ENCODE measurements around the gene NRP1. TPM values are rescaled to one million over a fixed set of nuclear protein-coding genes. Genes with fewer than 3 reads are reported as not detected.

NRP1 gene
- total RNA-seq, 2 donors from 2014 or later = 0.33 to 1.5 TPM

- H3K4me1 Mint-ChIP-seq (ENCODE audit: low read depth in 2 of 2) = peaks cover 18 to 32% of the 10 kb centered on the region in 2 donors
- no peaks in the 10 kb centered on the region for H3K9me3 Mint-ChIP-seq
- ATAC-seq (peak in 1 of 2 donors; percentile 50), DNase-seq (ENCODE audit: low spot score) (no peak)
- peak overlapping the region; percentile 11 for H3K4me3 Mint-ChIP-seq
- no peaks in the 10 kb centered on the region for H3K36me3 Mint-ChIP-seq
- H3K27ac Mint-ChIP-seq = no peak overlapping the region
- H3K27me3 Mint-ChIP-seq = no peaks in the 10 kb centered on the region
Observed at GRCh38 chr10:33155720-33156638, 178.5 kb downstream of the NRP1 start.

GRCh38 chr10:33154590-33154989, 179.9 kb downstream of the NRP1 start:
- DNase-seq (ENCODE audit: low spot score) = no peak
- H3K4me1 Mint-ChIP-seq (ENCODE audit: low read depth in 2 of 2) = peaks cover 23 to 33% of the 10 kb centered on the region in 2 donors
- H3K4me3 Mint-ChIP-seq = peak overlapping the region; percentile 15
- no peak for ATAC-seq
- no peak overlapping the region for H3K27ac Mint-ChIP-seq
- no peaks in the 10 kb centered on the region for H3K27me3 Mint-ChIP-seq
- no peaks in the 10 kb centered on the region for H3K9me3 Mint-ChIP-seq
- no peaks in the 10 kb centered on the region for H3K36me3 Mint-ChIP-seq

DNA sequence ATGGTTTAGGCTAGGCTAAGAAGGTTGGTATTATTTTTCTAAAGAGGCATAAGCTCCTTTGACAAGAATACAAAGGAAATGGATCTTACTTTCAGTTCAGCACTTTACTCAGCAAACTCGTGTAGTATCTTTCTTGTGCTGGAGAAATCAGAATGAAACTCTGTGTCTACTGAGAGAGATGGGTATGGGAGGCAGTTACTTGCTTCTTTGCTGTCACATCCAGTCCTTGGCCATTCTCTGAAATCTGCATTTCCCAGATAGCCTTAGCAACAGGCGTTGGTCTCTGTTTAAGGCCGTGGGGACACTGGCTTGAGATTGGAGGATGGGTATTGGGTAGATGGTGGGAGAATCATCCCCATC, 180.5 kb downstream of the NRP1 start:
- DNase-seq (ENCODE audit: low spot score) (no peak), ATAC-seq (peak in 1 of 2 donors; percentile 68)
- peak overlapping the region; percentile 67 for H3K4me3 Mint-ChIP-seq
- no peaks in the 10 kb centered on the region for H3K36me3 Mint-ChIP-seq
- H3K27me3 Mint-ChIP-seq = no peaks in the 10 kb centered on the region
- H3K9me3 Mint-ChIP-seq = no peaks in the 10 kb centered on the region
- peak overlapping the region in 1 of 2 donors; percentile 79 for H3K27ac Mint-ChIP-seq
- H3K4me1 Mint-ChIP-seq (ENCODE audit: low read depth in 2 of 2) = peaks cover 23 to 33% of the 10 kb centered on the region in 2 donors

- H3K4me1 Mint-ChIP-seq (ENCODE audit: low read depth in 2 of 2) = peaks cover 23 to 33% of the 10 kb centered on the region in 2 donors
Observed at GRCh38 chr10:33153251-33153967, 181.1 kb downstream of the NRP1 start.

DNA sequence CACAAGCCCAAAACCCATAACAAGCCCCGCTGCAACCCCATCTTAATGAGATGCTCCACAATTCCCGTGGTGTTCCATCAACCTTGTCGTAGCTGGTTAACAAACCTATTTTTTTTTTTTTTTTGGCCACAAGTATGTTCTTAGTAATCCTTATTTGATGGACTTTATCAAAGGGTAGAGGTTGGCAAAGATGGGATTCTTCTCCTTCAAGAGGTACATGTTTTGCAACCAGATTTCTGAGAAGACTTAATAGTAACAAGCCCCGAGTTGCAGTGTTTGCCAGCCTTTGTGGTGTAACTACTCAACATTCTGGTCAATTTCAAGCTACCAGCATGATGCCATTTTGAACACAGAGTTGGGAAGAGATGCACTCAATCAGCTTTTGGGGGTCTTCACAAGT, 181.7 kb downstream of the NRP1 start:
- H3K27ac Mint-ChIP-seq = peak overlapping the region in 1 of 2 donors; percentile 79
- H3K4me3 Mint-ChIP-seq = no peak overlapping the region
- H3K9me3 Mint-ChIP-seq = no peaks in the 10 kb centered on the region
- no peaks in the 10 kb centered on the region for H3K36me3 Mint-ChIP-seq
- no peak for ATAC-seq
- no peak for DNase-seq (ENCODE audit: low spot score)
- H3K27me3 Mint-ChIP-seq = no peaks in the 10 kb centered on the region
- peaks cover 23 to 33% of the 10 kb centered on the region in 2 donors for H3K4me1 Mint-ChIP-seq (ENCODE audit: low read depth in 2 of 2)

More at GRCh38 chr10:33153251-33153967, 181.1 kb downstream of the NRP1 start:
- H3K36me3 Mint-ChIP-seq = no peaks in the 10 kb centered on the region
- H3K4me3 Mint-ChIP-seq = peak overlapping the region; percentile 67
- H3K27ac Mint-ChIP-seq = peak overlapping the region in 1 of 2 donors; percentile 79
- H3K9me3 Mint-ChIP-seq = no peaks in the 10 kb centered on the region
- ATAC-seq = peak in 1 of 2 donors; percentile 79
- no peak for DNase-seq (ENCODE audit: low spot score)
- H3K27me3 Mint-ChIP-seq = no peaks in the 10 kb centered on the region

- ATAC-seq (no peak), DNase-seq (ENCODE audit: low spot score) (no peak)
- H3K36me3 Mint-ChIP-seq = no peaks in the 10 kb centered on the region
- H3K4me1 Mint-ChIP-seq (ENCODE audit: low read depth in 2 of 2) = peaks cover 23 to 33% of the 10 kb centered on the region in 2 donors
- no peak overlapping the region for H3K27ac Mint-ChIP-seq
- no peaks in the 10 kb centered on the region for H3K27me3 Mint-ChIP-seq
- H3K4me3 Mint-ChIP-seq = no peak overlapping the region
- no peaks in the 10 kb centered on the region for H3K9me3 Mint-ChIP-seq
Observed at GRCh38 chr10:33152146-33152545, 182.3 kb downstream of the NRP1 start.

- Mint-ChIP-seq H3K4me1 (ENCODE audit: low read depth in 2 of 2) (peaks cover 23 to 33% of the 10 kb centered on the region in 2 donors), H3K4me3 (no peak overlapping the region), H3K27ac (no peak overlapping the region), H3K36me3 (no peaks in the 10 kb centered on the region), H3K9me3 (no peaks in the 10 kb centered on the region), H3K27me3 (no peaks in the 10 kb centered on the region)
- no peak for DNase-seq (ENCODE audit: low spot score)
- no peak for ATAC-seq
Observed at GRCh38 chr10:33151344-33151864, 183.1 kb downstream of the NRP1 start.

DNA sequence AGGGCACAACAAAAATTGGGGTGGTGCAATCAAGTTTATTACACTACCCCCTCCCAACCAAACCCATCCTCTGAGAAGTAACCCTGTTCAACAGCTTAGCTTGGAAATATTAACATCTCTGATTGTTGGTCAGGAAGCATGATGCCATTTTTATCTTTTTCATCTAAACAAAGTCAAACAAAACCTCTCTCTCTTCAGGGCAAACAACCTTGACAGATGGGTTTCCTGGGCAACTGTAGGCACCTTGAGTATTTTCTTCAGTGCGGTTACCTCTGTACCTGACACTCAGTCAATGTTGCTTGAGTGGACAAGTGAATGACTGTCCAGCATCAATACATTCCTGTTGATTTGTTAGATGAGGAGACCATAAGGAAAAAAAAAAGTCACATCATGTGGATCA, 183.6 kb downstream of the NRP1 start:
- Mint-ChIP-seq H3K9me3 (no peaks in the 10 kb centered on the region), H3K27ac (no peak overlapping the region)
- no peak for ATAC-seq

GRCh38 chr10:33150146-33150545, 184.3 kb downstream of the NRP1 start:
- no peak for DNase-seq (ENCODE audit: low spot score)
- ATAC-seq = no peak
- Mint-ChIP-seq H3K4me3 (no peak overlapping the region), H3K9me3 (no peaks in the 10 kb centered on the region), H3K27ac (no peak overlapping the region), H3K4me1 (ENCODE audit: low read depth in 2 of 2) (peaks cover 28 to 30% of the 10 kb centered on the region in 2 donors), H3K27me3 (no peaks in the 10 kb centered on the region), H3K36me3 (no peaks in the 10 kb centered on the region)

More for the DNA sequence above, 183.6 kb downstream of the NRP1 start:
- no peaks in the 10 kb centered on the region for H3K36me3 Mint-ChIP-seq
- DNase-seq (ENCODE audit: low spot score) = no peak
- peaks cover 26 to 31% of the 10 kb centered on the region in 2 donors for H3K4me1 Mint-ChIP-seq (ENCODE audit: low read depth in 2 of 2)
- no peak overlapping the region for H3K4me3 Mint-ChIP-seq
- H3K27me3 Mint-ChIP-seq = no peaks in the 10 kb centered on the region

DNA sequence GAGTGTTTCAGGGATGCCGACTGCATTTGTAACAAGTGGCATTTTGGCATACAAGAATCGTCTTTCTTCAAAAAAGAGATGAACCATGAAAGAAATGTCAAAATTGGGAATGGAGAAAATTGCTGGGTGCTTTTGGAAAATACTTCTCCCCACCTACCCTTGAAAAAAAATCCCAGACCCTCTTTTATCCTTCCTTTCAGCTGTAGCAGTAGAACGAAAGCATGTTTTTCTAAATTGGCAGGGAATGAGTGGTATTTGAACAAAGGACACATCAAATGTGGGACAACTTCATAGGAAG, 187.5 kb downstream of the NRP1 start:
- DNase-seq (ENCODE audit: low spot score) (no peak), ATAC-seq (no peak)
- H3K4me3 Mint-ChIP-seq = no peak overlapping the region
- no peak overlapping the region for H3K27ac Mint-ChIP-seq
- no peaks in the 10 kb centered on the region for H3K9me3 Mint-ChIP-seq
- H3K27me3 Mint-ChIP-seq = no peaks in the 10 kb centered on the region
- peaks cover 27 to 29% of the 10 kb centered on the region in 2 donors for H3K4me1 Mint-ChIP-seq (ENCODE audit: low read depth in 2 of 2)
- no peaks in the 10 kb centered on the region for H3K36me3 Mint-ChIP-seq

- ATAC-seq = no peak
- H3K9me3 Mint-ChIP-seq = no peaks in the 10 kb centered on the region
- no peak overlapping the region for H3K4me3 Mint-ChIP-seq
- DNase-seq (ENCODE audit: low spot score) = no peak
- no peaks in the 10 kb centered on the region for H3K27me3 Mint-ChIP-seq
- peaks cover 27 to 29% of the 10 kb centered on the region in 2 donors for H3K4me1 Mint-ChIP-seq (ENCODE audit: low read depth in 2 of 2)
- no peaks in the 10 kb centered on the region for H3K36me3 Mint-ChIP-seq
- no peak overlapping the region for H3K27ac Mint-ChIP-seq
Observed at GRCh38 chr10:33146189-33147012, 188.1 kb downstream of the NRP1 start.

- no peaks in the 10 kb centered on the region for H3K36me3 Mint-ChIP-seq
- peaks cover 22 to 32% of the 10 kb centered on the region in 2 donors for H3K4me1 Mint-ChIP-seq (ENCODE audit: low read depth in 2 of 2)
- H3K9me3 Mint-ChIP-seq = no peaks in the 10 kb centered on the region
- DNase-seq (ENCODE audit: low spot score) (no peak), ATAC-seq (peak in 1 of 2 donors; percentile 64)
- H3K4me3 Mint-ChIP-seq = no peak overlapping the region
- no peaks in the 10 kb centered on the region for H3K27me3 Mint-ChIP-seq
- no peak overlapping the region for H3K27ac Mint-ChIP-seq
Observed at GRCh38 chr10:33145451-33146188, 188.8 kb downstream of the NRP1 start.

Measured in natural killer cell treated with Interleukin-12 subunit alpha and Interleukin-12 subunit beta and Interleukin-15 and Interleukin-18, amount 100 ng/mL, for 72 hours (primary cell).